Amygdala (tissue), 56 donors: ENCODE results near the gene PPIG.
"Not testable (repeated sequence)": the region's sequence is repeated elsewhere in the genome, so short reads cannot be mapped to it uniquely, and the experiment has no call there.

Experiments
- DNase-seq, 56 donors: peaks; one replicate each; lab custom pipeline; 2025; lab: John Stamatoyannopoulos, UW

Gene PPIG

DNA sequence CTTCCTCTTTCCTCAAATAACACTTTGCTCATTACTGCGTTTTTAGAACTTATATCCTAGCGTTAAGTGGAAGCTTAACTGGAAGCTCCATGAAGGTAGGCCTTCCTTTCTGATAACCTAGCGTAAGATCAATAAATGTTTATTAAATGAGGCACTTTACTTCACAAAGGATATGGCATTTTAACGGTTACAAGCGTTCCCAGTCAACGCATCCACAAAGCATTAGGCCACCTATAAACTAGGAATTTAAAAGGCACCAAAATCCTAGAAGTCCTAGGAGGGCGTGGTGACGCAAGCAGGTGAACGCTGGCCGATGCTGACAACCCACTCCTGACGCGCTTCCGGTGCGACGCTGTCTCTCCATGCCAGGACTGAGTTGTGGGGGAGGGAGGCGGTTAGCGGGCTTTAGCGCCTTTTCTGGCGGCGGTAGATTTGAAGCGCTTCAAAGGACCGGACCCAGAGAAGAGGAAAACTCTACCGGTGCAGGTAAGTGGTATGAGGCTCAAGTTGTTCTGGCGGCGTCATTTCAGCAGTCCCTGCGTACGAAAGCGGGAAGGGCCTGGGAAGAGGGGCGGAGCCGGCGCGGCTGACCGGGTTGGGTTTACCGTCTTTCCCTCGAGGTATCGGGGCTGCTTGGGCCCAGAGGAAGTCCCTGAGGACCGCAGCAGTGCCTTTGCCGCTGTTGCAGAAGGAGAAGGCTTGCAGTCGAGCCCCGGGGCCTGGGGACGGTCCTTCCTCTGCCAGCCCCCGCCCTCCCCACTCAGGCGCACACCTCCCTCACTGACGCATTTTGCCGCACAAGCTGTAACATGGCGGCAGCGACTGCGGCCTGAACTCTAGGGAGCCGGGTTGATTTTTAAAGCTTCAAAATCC is at the start of gene PPIG:
Gene PPIG (plus strand): TSS at position 347 of the 873 bp plus-strand sequence. CDS start 19,691 bp downstream, outside the sequence.
- DNase-seq, result peak; percentile 33 to 90 (median 81)

- DNase-seq, result not testable (repeated sequence)
These were observed 44.7 kb upstream of the PPIG start for GRCh38 chr2:169539460-169539859.

- no peak for DNase-seq
These were observed 44.0 kb upstream of the PPIG start for GRCh38 chr2:169540146-169540545.

- no peak for DNase-seq
These were observed 41.7 kb upstream of the PPIG start for GRCh38 chr2:169542433-169542832.

- DNase-seq, result no peak
These were observed 37.4 kb upstream of the PPIG start for GRCh38 chr2:169546756-169547155.

DNA sequence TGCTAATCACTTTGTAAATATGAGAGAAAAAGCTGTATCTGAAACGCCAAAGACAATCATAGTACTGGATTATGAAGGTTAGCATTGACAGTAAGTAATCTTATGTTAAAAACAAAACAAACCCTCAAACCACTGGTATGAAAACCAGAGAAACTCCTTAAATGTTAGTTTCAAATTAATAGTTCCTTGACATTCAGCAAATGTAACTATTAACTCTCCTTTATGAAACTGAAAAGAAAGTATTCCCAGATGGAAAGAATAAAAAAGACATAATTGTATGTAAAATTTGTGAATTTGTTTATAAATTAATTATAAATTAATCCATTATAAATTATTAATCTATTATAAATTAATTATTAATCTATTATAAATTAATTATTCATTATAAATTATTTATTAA is 22.8 kb upstream of the PPIG start:
- no peak for DNase-seq

- DNase-seq, result not testable (repeated sequence)
These were observed 22.1 kb upstream of the PPIG start for GRCh38 chr2:169562084-169562483.

GRCh38 chr2:169562519-169562918 is 21.6 kb upstream of the PPIG start:
- DNase-seq, result no peak

DNA sequence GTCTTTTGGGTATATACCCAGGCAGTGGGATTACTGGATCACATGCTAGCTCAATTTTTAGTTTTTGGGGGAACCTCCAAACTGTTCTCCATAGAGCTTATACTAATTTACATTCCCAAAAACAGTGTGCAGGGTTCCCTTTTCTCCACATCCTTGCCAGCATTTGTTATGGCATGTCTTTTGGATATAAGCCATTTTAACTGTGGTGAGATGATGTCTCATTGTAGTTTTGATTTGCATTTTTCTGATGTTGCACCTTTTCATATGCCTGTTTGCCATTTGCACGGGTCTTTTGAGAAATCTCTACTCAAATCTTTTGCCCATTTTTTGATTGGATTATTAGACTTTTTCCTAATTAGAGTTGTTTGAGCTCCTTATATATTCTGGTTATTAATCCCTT is 18.5 kb upstream of the PPIG start:
- no peak for DNase-seq

DNA sequence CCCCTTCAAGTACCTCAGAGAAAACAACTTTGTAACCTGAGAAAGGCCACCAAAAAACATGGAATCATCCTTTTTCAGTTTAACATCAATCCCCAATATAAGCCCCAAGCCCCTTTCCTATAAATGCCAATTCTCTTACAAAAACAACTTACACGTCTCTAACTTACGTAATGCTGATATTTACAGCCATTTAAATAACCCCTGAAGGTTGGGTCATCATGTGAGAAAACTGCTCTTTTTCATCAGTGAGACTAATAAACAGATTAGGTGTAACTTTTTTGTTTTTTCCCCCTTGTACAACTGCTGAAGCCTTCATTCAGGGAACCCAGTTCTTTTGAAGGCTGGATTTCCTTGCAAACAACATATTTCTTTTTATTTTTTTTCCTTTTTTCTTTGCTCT is 14.2 kb upstream of the PPIG start:
- no peak for DNase-seq

- DNase-seq, result not testable (repeated sequence)
These were observed 13.4 kb upstream of the PPIG start for GRCh38 chr2:169570752-169571151.

GRCh38 chr2:169571571-169571970 is 12.6 kb upstream of the PPIG start:
- DNase-seq, result no peak

GRCh38 chr2:169572189-169572588 is 12.0 kb upstream of the PPIG start:
- DNase-seq, result no peak

- DNase-seq, result no peak
These were observed 11.4 kb upstream of the PPIG start for GRCh38 chr2:169572821-169573159.

GRCh38 chr2:169573160-169573973 is 10.8 kb upstream of the PPIG start, which contains the start of gene FASTKD1:
TSS of gene FASTKD1 (minus strand) at chr2:169573865. CDS start at chr2:169572029, 1,836 bp downstream.
- peak; percentile 29 to 94 (median 83) for DNase-seq

DNA sequence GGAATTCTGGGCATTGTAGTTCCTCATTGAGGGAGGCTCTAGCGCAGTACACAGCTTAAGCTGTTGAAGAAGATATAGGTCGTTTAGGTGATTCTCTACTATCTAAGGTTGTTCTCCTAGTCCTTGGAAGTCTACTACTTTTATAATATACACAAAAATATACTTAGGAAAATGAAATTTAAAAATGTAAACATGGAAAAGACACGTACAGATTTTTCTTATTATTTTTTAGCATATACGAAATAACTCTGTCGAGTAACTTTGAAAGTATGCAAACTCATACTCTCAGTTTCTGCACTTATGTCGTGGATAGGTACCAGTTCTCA is 10.2 kb upstream of the PPIG start:
- DNase-seq, result no peak

GRCh38 chr2:169574539-169574938 is 9.6 kb upstream of the PPIG start:
- not testable (repeated sequence) for DNase-seq

- DNase-seq, result not testable (repeated sequence)
These were observed 8.9 kb upstream of the PPIG start for GRCh38 chr2:169575264-169575663.

DNA sequence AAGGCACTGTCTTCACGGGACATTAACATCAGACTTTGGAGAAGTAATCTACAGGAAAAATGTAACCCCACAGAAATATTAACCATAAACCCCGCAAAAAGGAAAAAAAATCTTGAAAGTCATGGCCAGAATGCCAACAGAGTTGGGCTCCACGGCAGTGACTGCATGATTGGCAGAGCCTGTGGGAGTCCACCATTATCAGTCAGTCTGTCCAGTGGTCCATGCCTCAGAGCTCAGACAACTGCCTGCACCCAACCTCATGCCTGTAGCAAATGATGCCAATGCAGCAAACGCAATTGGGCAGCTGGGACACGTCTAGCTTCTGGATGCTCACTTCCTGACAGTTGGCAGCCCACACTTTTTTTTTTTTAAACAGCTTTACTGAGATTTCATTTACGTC is 5.1 kb upstream of the PPIG start:
- DNase-seq, result no peak

- DNase-seq, result not testable (repeated sequence)
These were observed 1.4 kb upstream of the PPIG start for GRCh38 chr2:169582552-169583266.

DNA sequence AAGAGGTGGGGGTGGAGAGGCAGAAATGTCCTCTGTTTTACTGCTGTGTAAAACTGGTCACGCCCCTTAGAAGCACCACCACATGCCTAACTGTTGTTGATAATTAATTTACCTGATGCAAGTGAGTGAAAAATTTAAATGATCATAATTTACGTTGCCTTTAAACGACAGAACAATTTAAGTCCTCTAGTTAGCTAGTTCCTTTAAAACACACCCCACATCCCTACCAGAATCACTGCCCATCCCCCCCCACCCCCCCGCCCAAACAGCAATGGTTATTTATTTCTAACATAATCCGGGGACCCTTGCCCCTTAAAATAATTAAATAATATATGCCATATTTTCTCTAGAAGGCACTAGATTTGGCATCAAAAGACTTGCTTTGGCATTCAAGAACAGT is 633 bp upstream of the PPIG start:
- no peak for DNase-seq
